ENCODE measurements around the gene PCDHA13.
"Not testable (repeated sequence)": the region's sequence is repeated elsewhere in the genome, so short reads cannot be mapped to it uniquely, and the experiment has no call there.

The PCDHA13 gene, protein sequence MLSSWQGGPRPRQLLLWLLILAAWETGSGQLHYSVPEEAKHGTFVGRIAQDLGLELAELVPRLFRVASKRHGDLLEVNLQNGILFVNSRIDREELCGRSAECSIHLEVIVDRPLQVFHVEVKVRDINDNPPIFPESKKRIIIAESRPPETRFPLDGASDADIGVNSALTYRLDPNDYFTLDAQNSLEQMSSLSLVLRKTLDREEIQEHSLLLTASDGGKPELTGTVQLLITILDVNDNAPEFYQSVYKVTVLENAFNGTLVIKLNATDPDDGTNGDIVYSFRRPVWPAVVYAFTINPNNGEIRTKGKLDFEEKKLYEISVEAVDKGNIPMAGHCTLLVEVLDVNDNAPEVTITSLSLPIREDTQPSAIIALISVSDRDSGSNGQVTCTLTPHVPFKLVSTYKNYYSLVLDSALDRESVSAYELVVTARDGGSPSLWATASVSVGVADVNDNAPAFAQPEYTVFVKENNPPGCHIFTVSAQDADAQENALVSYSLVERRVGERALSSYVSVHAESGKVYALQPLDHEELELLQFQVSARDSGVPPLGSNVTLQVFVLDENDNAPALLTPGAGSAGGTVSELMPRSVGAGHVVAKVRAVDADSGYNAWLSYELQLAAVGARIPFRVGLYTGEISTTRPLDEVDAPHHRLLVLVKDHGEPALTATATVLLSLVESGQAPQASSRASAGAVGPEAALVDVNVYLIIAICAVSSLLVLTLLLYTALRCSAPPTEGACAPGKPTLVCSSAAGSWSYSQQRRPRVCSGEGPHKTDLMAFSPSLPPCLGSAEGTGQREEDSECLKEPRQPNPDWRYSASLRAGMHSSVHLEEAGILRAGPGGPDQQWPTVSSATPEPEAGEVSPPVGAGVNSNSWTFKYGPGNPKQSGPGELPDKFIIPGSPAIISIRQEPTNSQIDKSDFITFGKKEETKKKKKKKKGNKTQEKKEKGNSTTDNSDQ

DNA sequence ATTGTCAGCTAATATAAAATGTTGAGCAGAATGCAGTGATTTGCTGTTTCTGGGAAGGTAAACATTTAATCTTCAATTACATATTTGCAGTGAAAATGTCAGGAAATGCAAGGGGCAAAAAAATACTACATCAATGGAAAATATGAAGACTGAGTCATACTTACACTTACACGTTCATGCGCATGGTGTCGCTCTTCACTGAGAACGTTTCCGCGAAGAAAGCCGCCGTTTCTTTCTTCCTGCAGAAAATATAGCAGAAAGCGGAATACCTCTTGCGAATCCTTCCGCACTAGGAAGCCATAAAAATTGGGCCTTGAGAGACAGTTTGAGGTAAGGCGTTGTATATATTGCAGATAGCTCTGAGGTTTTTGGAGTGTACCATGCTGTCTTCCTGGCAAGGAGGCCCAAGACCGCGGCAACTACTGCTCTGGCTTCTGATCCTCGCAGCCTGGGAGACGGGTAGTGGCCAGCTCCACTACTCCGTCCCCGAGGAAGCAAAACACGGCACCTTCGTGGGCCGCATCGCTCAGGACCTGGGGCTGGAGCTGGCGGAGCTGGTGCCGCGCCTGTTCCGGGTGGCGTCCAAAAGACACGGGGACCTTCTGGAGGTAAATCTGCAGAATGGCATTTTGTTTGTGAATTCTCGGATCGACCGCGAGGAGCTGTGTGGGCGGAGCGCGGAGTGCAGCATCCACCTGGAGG is at the start of gene PCDHA13:
TSS of gene PCDHA13 (plus strand) at position 236 of the 702 bp plus-strand sequence. CDS start at position 381, 145 bp downstream.
- DNase-seq: no peak

DNA sequence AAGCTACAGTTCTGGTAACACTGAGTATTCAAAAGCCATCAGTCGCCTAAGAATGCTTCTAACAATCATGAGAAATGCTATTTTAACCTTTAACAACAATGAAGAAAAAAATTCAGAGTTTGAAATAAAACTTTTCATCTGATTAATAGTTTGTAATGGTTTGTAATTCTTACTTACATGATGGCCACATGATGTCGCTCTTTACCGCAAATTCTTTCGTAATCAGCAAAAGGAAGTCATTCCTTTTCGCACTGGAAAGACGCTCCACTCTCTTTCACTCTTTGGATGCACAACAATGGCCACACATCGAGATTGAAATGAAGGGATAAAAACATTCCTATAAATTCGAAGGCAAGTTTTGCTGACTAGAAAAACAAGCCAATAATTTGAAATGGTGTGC is 47.9 kb upstream of the PCDHA13 start, which contains the start of gene PCDHA7:
TSS of gene PCDHA7 (plus strand) at position 277 of the 400 bp plus-strand sequence. CDS start at position 392, 115 bp downstream.
- no peak for DNase-seq

DNA sequence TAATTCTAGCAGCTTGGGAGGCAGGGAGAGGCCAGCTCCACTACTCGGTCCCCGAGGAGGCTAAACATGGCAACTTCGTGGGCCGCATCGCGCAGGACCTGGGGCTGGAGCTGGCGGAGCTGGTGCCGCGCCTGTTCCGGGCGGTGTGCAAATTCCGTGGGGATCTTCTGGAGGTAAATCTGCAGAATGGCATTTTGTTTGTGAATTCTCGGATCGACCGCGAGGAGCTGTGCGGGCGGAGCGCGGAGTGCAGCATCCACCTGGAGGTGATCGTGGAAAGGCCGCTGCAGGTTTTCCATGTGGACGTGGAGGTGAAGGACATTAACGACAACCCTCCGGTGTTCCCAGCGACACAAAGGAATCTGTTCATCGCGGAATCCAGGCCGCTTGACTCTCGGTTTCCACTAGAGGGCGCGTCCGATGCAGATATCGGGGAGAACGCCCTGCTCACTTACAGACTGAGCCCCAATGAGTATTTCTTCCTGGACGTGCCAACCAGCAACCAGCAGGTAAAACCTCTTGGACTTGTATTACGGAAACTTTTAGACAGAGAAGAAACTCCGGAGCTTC is 47.4 kb upstream of the PCDHA13 start:
- not testable (repeated sequence) for DNase-seq

DNA sequence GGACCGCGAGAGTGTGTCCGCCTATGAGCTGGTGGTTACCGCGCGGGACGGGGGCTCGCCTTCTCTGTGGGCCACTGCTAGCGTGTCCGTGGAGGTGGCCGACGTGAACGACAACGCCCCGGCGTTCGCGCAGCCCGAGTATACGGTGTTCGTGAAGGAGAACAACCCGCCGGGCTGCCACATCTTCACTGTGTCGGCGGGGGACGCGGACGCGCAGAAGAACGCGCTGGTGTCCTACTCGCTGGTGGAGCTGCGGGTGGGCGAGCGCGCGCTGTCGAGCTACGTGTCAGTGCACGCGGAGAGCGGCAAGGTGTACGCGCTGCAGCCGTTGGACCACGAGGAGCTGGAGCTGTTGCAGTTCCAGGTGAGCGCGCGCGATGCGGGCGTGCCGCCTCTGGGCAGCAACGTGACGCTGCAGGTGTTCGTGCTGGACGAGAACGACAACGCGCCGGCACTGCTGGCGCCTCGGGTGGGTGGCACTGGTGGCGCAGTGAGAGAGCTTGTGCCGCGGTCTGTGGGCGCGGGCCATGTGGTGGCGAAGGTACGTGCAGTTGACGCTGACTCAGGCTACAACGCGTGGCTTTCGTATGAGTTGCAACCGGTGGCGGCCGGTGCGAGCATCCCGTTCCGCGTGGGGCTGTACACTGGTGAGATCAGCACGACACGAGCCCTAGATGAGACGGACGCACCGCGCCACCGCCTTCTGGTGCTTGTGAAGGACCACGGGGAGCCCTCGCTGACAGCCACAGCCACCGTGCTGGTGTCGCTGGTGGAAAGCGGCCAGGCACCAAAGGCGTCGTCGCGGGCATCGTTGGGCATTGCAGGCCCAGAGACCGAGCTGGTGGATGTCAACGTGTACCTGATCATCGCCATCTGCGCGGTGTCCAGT is 46.1 kb upstream of the PCDHA13 start:
- DNase-seq: no peak

DNA sequence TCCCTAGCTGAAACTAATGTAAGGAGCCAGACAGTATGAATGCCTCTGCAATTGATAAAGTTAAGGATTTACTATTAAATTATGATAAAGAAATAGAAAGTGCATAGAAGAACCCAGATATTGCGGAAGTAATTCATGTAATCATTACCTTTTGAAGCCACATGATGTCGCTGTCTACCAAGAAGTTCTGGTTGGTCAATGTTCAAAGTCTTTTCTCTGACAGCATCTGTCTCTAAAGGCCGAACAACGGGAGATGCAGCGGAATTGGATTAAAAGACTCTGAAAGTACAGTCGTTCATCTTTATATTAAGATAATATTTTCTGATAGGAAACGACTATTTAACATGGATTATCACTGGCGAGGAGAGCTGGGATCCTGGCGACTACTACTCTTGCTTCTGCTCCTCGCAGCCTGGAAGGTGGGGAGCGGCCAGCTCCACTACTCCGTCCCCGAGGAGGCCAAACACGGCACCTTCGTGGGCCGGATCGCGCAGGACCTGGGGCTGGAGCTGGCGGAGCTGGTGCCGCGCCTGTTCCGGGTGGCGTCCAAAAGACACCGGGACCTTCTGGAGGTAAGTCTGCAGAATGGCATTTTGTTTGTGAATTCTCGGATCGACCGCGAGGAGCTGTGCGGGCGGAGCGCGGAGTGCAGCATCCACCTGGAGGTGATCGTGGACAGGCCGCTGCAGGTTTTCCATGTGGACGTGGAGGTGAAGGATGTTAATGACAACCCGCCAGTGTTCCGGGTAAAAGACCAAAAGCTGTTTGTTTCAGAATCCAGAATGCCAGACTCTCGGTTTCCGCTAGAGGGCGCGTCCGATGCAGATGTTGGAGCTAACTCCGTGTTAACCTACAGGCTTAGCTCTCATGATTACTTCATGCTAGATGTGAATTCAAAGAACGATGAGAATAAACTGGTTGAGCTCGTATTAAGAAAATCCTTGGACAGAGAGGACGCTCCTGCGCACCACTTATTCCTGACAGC is 40.7 kb upstream of the PCDHA13 start, which contains the start of gene PCDHA8:
TSS of gene PCDHA8 (plus strand) at position 210 of the 985 bp plus-strand sequence. CDS start at position 345, 135 bp downstream.
- DNase-seq: no peak

DNA sequence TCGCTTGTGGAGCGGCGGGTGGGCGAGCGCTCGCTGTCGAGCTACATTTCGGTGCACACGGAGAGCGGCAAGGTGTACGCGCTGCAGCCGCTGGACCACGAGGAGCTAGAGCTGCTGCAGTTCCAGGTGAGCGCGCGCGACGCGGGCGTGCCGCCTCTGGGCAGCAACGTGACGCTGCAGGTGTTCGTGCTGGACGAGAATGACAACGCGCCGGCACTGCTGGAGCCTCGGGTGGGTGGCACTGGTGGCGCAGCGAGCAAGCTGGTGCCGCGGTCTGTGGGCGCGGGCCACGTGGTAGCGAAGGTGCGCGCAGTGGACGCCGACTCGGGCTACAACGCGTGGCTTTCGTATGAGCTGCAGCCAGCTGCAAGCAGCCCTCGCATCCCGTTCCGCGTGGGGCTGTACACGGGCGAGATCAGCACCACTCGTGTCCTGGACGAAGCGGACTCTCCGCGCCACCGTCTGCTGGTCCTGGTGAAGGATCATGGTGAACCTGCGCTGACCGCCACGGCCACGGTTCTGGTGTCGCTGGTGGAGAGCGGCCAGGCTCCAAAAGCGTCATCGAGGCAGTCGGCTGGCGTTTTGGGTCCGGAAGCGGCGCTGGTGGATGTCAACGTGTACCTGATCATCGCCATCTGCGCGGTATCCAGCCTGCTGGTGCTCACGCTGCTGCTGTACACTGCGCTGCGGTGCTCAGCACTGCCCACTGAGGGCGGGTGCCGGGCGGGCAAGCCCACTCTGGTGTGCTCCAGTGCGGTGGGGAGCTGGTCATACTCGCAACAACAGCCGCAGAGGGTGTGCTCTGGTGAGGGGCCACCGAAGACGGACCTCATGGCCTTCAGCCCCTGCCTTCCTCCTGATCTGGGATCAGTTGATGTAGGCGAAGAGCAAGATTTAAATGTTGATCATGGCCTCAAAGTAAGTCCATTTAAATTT is 38.9 kb upstream of the PCDHA13 start:
- DNase-seq: no peak

DNA sequence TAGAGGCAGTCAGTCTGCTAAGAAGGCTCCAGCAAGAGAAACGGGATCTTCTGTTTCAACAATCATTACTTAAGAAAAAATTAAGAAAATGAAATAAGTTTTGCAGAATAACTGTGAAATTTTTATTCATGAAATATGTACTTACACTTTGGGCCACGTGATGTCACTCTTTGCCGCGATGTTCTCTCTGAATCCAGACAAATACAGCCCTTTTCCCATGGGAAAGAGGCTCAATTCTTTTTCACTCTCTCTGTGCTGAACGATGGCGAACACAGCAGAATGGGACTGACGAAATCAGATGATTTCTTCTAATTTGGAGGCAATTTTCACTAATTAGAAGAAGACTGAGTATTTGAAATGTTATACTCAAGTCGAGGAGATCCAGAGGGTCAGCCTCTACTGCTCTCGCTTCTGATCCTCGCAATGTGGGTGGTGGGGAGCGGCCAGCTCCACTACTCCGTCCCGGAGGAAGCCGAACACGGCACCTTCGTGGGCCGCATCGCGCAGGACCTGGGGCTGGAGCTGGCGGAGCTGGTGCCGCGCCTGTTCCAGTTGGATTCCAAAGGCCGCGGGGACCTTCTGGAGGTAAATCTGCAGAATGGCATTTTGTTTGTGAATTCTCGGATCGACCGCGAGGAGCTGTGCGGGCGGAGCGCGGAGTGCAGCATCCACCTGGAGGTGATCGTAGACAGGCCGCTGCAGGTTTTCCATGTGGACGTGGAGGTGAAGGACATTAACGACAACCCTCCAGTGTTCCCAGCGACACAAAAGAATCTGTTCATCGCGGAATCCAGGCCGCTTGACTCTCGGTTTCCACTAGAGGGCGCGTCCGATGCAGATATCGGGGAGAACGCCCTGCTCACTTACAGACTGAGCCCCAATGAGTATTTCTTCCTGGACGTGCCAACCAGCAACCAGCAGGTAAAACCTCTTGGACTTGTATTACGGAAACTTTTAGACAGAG is 33.5 kb upstream of the PCDHA13 start, which contains the start of gene PCDHA9:
TSS of gene PCDHA9 (plus strand) at position 244 of the 964 bp plus-strand sequence. CDS start at position 358, 114 bp downstream.
- not testable (repeated sequence) for DNase-seq

DNA sequence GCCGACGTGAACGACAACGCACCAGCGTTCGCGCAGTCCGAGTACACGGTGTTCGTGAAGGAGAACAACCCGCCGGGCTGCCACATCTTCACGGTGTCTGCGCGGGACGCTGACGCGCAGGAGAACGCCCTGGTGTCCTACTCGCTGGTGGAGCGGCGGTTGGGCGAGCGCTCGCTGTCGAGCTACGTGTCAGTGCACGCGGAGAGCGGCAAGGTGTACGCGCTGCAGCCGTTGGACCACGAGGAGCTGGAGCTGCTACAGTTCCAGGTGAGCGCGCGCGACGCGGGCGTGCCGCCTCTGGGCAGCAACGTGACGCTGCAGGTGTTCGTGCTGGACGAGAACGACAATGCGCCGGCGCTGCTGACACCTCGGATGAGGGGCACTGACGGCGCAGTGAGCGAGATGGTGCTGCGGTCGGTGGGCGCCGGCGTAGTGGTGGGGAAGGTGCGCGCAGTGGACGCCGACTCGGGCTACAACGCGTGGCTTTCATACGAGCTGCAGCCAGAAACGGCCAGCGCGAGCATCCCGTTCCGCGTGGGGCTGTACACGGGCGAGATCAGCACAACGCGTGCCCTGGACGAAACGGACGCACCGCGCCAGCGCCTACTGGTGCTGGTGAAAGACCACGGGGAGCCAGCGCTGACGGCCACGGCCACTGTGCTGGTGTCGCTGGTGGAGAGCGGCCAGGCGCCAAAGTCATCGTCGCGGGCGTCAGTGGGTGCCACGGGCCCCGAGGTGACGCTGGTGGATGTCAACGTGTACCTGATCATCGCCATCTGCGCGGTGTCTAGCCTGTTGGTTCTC is 31.9 kb upstream of the PCDHA13 start:
- DNase-seq: not testable (repeated sequence)

DNA sequence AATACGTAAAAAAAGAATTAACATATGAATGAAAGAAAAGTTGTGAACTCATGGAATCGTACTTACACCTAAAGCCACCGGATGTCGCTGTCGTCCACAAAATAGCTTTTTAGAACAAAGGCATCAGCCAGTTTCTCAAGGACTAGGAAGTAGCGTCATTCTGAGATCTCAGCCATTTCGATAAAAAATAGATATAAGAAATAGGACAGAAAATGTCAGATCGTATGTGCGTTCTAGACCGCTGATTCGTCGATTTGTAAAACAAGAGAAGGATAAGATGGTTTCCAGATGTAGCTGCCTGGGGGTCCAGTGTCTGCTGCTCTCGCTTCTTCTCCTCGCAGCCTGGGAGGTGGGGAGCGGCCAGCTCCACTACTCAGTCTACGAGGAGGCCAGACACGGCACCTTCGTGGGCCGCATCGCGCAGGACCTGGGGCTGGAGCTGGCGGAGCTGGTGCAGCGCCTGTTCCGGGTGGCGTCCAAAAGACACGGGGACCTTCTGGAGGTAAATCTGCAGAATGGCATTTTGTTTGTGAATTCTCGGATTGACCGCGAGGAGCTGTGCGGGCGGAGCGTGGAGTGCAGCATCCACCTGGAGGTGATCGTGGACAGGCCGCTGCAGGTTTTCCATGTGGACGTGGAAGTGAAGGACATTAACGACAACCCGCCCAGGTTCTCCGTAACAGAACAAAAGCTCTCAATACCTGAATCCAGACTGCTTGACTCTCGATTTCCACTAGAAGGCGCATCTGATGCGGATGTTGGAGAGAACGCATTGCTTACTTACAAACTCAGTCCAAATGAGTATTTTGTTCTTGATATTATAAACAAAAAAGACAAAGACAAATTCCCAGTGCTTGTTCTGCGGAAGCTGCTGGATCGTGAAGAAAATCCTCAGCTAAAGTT is 25.9 kb upstream of the PCDHA13 start, which contains the start of gene PCDHA10:
TSS of gene PCDHA10 (plus strand) at position 126 of the 903 bp plus-strand sequence. CDS start at position 278, 152 bp downstream.
- no peak for DNase-seq

DNA sequence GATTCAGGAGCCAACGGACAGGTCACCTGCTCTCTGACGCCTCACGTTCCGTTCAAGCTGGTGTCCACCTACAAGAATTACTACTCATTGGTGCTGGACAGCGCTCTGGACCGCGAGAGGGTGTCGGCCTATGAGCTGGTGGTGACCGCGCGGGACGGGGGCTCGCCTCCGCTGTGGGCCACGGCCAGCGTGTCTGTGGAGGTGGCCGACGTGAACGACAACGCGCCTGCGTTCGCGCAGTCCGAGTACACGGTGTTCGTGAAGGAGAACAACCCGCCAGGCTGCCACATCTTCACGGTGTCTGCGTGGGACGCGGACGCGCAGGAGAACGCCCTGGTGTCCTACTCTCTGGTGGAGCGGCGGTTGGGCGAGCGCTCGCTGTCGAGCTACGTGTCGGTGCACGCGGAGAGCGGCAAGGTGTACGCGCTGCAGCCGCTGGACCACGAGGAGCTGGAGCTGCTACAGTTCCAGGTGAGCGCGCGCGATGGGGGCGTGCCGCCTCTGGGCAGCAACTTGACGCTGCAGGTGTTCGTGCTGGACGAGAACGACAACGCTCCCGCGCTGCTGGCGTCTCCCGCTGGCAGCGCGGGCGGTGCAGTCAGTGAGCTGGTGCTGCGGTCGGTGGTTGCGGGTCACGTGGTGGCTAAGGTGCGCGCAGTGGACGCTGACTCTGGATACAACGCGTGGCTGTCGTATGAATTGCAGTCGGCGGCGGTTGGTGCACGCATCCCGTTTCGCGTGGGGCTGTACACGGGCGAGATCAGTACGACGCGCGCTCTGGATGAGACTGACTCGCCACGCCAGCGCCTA is 24.5 kb upstream of the PCDHA13 start:
- no peak for DNase-seq

DNA sequence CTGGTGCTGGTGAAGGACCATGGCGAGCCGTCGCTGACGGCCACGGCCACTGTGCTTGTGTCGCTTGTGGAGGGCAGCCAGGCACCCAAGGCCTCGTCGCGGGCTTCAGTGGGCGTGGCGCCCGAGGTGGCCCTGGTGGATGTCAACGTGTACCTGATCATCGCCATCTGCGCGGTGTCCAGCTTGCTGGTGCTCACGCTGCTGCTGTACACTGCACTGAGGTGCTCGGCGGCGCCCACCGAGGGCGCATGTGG is 24.0 kb upstream of the PCDHA13 start:
- DNase-seq: no peak

DNA sequence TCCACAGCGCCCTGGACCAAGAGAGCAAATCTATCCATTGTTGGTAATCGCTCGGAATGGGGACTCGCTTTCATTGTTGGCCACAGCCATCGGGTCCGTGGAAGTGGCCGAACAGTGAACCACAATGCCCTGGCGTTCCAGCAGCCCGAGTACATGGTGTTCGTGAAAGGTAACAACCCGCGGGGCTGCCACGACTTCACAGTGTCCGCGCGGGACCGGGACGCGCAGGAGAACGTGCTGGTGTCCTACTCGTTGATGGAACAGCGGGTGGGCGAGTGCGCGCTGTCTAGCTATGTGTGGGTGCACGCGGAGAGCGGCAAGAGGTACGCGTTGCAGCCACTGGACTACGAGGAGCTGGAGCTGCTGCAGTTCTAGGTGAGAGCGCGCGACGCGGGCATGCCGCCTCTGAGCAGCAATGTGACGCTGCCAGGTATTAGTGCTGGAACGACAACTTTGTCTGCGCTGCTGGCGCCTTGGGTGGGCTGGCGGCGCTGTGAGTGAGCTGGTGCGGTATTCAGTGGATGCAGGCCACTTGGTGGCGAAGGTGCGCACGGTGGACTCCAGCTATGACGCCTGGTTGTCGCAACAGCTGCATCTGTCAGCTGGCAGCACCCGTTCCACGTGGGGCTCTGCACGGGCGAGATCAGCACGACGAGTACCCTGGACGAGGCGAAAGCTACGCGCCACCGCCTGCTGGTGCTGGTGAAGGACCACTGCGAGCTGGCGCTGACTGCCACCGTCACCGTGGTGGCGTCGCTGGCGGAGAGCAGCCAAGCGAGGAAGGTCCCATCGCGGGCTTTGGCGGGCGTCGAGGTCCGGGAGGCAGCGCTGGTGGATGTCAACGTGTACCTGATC is 19.3 kb upstream of the PCDHA13 start:
- no peak for DNase-seq

DNA sequence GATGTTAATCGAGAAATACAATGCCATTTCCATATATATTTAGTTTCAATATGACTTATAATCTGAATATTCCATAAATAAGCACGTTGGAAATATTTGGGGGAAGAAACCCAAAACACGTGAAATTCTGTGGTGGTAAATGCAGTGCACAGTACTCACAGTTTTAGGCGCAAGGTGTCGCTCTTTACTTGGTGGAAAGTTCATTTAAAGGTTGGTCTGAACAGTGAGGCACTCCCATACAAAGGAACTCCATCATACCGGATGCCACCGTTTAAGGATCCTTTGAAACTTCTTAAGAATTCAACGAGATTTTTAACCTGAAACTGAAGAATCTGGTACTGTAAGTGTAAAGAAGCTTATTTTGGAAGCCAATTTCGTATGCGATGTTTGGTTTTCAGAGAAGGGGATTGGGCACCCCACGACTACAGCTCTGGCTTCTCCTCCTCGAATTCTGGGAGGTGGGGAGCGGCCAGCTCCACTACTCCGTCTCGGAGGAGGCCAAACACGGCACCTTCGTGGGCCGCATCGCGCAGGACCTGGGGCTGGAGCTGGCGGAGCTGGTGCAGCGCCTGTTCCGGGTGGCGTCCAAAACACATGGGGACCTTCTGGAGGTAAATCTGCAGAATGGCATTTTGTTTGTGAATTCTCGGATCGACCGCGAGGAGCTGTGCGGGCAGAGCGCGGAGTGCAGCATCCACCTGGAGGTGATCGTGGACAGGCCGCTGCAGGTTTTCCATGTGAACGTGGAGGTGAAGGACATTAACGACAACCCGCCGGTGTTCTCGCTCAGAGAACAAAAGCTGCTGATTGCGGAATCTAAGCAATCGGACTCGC is 13.0 kb upstream of the PCDHA13 start, which contains the start of gene PCDHA11:
TSS of gene PCDHA11 (plus strand) at position 237 of the 834 bp plus-strand sequence. CDS start at position 384, 147 bp downstream.
- no peak for DNase-seq

All from activated CD8-positive, alpha-beta memory T cell treated with anti-CD3 and anti-CD28 coated beads, Interleukin-2, amount 50 U/mL, for 4 hours (primary cell).